WTC11 (cell line): ENCODE measurements around the gene CDH12.

Source experiments
- ZNF263 ChIP-seq: sonication (generic); formaldehyde crosslinking; IDR thresholded peaks from 2 replicates; pipeline ENCODE4 v1.8.1; 2022; ENCODE audit warnings: low read depth, mild to moderate bottlenecking, moderate library complexity, missing genetic modification reagents
- TF ChIP-seq, protein P1 (sequence below): fragments of 200-600 bp; IDR thresholded peaks from 2 replicates; pipeline ENCODE4 v1.8.0; 2022; ENCODE audit warnings: antibody characterized with exemption

DNA sequence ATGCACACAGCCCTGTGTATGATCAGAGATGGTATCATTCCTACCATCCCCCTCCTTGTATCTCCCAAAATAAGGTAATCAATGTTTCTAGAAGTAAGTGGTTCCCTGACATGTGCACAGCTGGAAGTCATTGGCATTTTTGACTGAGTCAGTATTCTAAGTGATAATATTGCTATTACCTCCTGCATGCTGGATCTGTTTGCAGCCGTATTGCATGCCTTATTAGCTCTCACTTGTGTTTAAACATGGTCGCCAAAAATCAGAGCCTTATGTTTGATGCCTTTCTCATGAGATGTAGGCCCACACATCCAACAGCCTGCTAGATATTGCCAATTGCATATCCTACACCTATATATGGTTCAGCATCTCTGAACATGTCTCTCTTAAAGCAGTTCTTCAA is 254.3 kb downstream of the CDH12 start:
- TF ChIP-seq, protein P1, sequence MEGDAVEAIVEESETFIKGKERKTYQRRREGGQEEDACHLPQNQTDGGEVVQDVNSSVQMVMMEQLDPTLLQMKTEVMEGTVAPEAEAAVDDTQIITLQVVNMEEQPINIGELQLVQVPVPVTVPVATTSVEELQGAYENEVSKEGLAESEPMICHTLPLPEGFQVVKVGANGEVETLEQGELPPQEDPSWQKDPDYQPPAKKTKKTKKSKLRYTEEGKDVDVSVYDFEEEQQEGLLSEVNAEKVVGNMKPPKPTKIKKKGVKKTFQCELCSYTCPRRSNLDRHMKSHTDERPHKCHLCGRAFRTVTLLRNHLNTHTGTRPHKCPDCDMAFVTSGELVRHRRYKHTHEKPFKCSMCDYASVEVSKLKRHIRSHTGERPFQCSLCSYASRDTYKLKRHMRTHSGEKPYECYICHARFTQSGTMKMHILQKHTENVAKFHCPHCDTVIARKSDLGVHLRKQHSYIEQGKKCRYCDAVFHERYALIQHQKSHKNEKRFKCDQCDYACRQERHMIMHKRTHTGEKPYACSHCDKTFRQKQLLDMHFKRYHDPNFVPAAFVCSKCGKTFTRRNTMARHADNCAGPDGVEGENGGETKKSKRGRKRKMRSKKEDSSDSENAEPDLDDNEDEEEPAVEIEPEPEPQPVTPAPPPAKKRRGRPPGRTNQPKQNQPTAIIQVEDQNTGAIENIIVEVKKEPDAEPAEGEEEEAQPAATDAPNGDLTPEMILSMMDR: no peak
- no peak for TF ChIP-seq ZNF263
